Mammary epithelial cell (primary cell): Measurements from ENCODE around the gene GRID2.

Source experiments
- EZH2 ChIP-seq: IDR thresholded peaks from 2 replicates; pipeline ENCODE4 v1.6.1; 2012; ENCODE audit warnings: low read length, inconsistent platforms, borderline replicate concordance
- TF ChIP-seq, protein P1 (sequence below), 2 donors: IDR thresholded peaks in 1 of 2; conservative IDR thresholded peaks in 1 of 2; 2 replicates each; pipeline ENCODE4 v1.5.1; 2011 to 2012; ENCODE audit warnings: inconsistent platforms in 2 of 2, low read length in 2 of 2, mild to moderate bottlenecking in 2 of 2, control low read depth in 1 of 2, low read depth in 1 of 2; ENCODE audit not compliant: insufficient read depth in 1 of 2; ENCODE audit errors: extremely low read depth in 1 of 2

DNA sequence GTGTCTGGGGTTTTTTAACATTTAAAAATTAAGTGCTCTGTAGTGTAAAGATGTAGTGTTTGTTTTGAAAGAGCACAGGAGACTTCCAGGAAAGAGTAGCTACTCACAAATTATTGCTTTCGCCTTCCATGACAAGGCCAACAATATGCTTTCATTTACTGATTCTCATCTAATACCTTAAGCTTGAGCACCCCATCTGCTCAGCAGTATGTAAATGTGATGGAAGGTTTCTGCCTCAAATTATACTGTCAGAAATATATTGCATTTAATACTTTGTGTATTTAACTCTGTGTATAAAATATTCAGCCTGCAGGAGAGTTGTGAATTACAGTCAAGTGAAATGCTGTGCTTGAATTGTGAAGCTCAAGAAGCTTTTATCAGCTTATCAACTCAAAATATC lies 1228.5 kb downstream of the GRID2 start:
- TF ChIP-seq, protein P1, sequence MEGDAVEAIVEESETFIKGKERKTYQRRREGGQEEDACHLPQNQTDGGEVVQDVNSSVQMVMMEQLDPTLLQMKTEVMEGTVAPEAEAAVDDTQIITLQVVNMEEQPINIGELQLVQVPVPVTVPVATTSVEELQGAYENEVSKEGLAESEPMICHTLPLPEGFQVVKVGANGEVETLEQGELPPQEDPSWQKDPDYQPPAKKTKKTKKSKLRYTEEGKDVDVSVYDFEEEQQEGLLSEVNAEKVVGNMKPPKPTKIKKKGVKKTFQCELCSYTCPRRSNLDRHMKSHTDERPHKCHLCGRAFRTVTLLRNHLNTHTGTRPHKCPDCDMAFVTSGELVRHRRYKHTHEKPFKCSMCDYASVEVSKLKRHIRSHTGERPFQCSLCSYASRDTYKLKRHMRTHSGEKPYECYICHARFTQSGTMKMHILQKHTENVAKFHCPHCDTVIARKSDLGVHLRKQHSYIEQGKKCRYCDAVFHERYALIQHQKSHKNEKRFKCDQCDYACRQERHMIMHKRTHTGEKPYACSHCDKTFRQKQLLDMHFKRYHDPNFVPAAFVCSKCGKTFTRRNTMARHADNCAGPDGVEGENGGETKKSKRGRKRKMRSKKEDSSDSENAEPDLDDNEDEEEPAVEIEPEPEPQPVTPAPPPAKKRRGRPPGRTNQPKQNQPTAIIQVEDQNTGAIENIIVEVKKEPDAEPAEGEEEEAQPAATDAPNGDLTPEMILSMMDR (conservative IDR thresholded peaks at IDR 0.05 in 1 of 2, IDR thresholded peaks at IDR 0.05 in 1 of 2; ENCODE audit: extremely low read depth in 1 of 2, insufficient read depth in 1 of 2, low read depth in 1 of 2, low read length in 2 of 2) = no peak
- no peak for TF ChIP-seq EZH2
